Activated CD8-positive, alpha-beta memory T cell treated with anti-CD3 and anti-CD28 coated beads, Interleukin-2, amount 10 ng/mL, durations not matched to agents 7 days and 5 days (primary cell): ENCODE results near the gene MYRF. TPM values are rescaled to one million over a fixed set of nuclear protein-coding genes. Genes with fewer than 3 reads are reported as not detected.

Source experiments
- ATAC-seq: fragments of 150-1000 bp; cut with Tn5 transposase; one replicate; pipeline ENCODE4 v1.10.0; 2021; ENCODE audit warnings: moderate library complexity
- CTCF ChIA-PET: fragments of 350-600 bp; sonication (Branson Sonifier 250); formaldehyde crosslinking; loops from one replicate; lab custom pipeline; 2021; ENCODE audit warnings: antibody characterized with exemption; lab: Charles Lee
- DNase-seq: peaks from one replicate; pipeline ENCODE4 v3.0.0-alpha.2; 2020
- H3K27ac Mint-ChIP-seq: one replicate; pipeline ENCODE4 v1.8.0; 2021; ENCODE audit warnings: mild to moderate bottlenecking, mixed read lengths
- H3K27me3 Mint-ChIP-seq: one replicate; pipeline ENCODE4 v1.8.0; 2021; ENCODE audit warnings: mixed read lengths
- H3K36me3 Mint-ChIP-seq: one replicate; pipeline ENCODE4 v1.8.0; 2021; ENCODE audit warnings: mild to moderate bottlenecking, mixed read lengths
- H3K4me1 Mint-ChIP-seq: one replicate; pipeline ENCODE4 v1.8.0; 2021; ENCODE audit warnings: mixed read lengths
- H3K4me3 Mint-ChIP-seq: one replicate; pipeline ENCODE4 v1.8.0; 2021; ENCODE audit warnings: mild to moderate bottlenecking, moderate library complexity, mixed read lengths
- H3K9me3 Mint-ChIP-seq: one replicate; pipeline ENCODE4 v1.8.0; 2022; ENCODE audit warnings: low read depth, mixed read lengths
- total RNA-seq, 2 experiments: library from RNA; stranded (reverse); gene quantifications; one replicate each; pipeline ENCODE4 v1.2.3, GENCODE V29; 2021

Gene MYRF
- total RNA-seq, 2 experiments from 2014 or later = 2.1 to 2.2 TPM

GRCh38 chr11:61792310-61793082, 40.1 kb downstream of the MYRF start, which contains the start of the genes FEN1 and TMEM258:
Gene FEN1 (plus strand): TSS chr11:61792911. CDS start chr11:61795362, 2,451 bp downstream.
Gene TMEM258 (minus strand): TSS chr11:61792599. CDS start chr11:61792558, 41 bp downstream.
- Mint-ChIP-seq H3K4me3 (peak within 1 kb of the TSS; percentile 90), H3K27me3 (no peaks in the 10 kb centered on the region), H3K36me3 (peaks cover 48% of the 10 kb centered on the region), H3K9me3 (no peaks in the 10 kb centered on the region), H3K4me1 (peaks cover 47% of the 10 kb centered on the region), H3K27ac (peak within 1 kb of the TSS; percentile 100)
- ATAC-seq (peak; percentile 93), DNase-seq (peak; percentile 94)
- CTCF ChIA-PET = interaction anchor here (1.0 to 13.1 kb wide), 16 partner anchors 9 to 315 kb away, joined by 3 to 173 read pairs (median 6); partner anchors contain the start of genes FADS1 and FADS3

- H3K4me1 Mint-ChIP-seq = peaks cover 48% of the 10 kb centered on the region
- peaks cover 50% of the 10 kb centered on the region for H3K36me3 Mint-ChIP-seq
- no peaks in the 10 kb centered on the region for H3K27me3 Mint-ChIP-seq
- peak; percentile 38 for ATAC-seq
- DNase-seq = no peak
- H3K27ac Mint-ChIP-seq = peak overlapping the region; percentile 100
- H3K4me3 Mint-ChIP-seq = peak overlapping the region; percentile 90
- CTCF ChIA-PET = interaction anchor here (0.6 to 13.1 kb wide), 15 partner anchors 8 to 314 kb away, joined by 3 to 173 read pairs (median 6); partner anchors contain the start of genes FADS1 and FADS3
- no peaks in the 10 kb centered on the region for H3K9me3 Mint-ChIP-seq
Observed at GRCh38 chr11:61793083-61793828, 40.8 kb downstream of the MYRF start.

- Mint-ChIP-seq H3K36me3 (peaks cover 54% of the 10 kb centered on the region), H3K4me1 (peaks cover 50% of the 10 kb centered on the region), H3K27me3 (no peaks in the 10 kb centered on the region), H3K9me3 (no peaks in the 10 kb centered on the region), H3K27ac (peak overlapping the region; percentile 100), H3K4me3 (peak overlapping the region; percentile 90)
- no peak for DNase-seq
- CTCF ChIA-PET = interaction anchor here (0.6 to 13.1 kb wide), 9 partner anchors 12 to 314 kb away, joined by 3 to 173 read pairs (median 8); partner anchors contain the start of genes FADS1, FADS2 and FADS3
- ATAC-seq = no peak
Observed at GRCh38 chr11:61793829-61794204, 41.4 kb downstream of the MYRF start.

- peaks cover 59% of the 10 kb centered on the region for H3K36me3 Mint-ChIP-seq
- DNase-seq = no peak
- H3K9me3 Mint-ChIP-seq = no peaks in the 10 kb centered on the region
- H3K4me1 Mint-ChIP-seq = peaks cover 55% of the 10 kb centered on the region
- no peak overlapping the region for H3K27ac Mint-ChIP-seq
- no peaks in the 10 kb centered on the region for H3K27me3 Mint-ChIP-seq
- ATAC-seq = no peak
- CTCF ChIA-PET = interaction anchor here (1.2 to 13.1 kb wide), 3 partner anchors 11 to 34 kb away, joined by 3 to 173 read pairs (median 6); partner anchors contain the start of genes FADS1 and FADS2
- peak overlapping the region; percentile 8 for H3K4me3 Mint-ChIP-seq
Observed at GRCh38 chr11:61794579-61794978, 42.1 kb downstream of the MYRF start.

GRCh38 chr11:61795459-61795858, 43.0 kb downstream of the MYRF start:
- ATAC-seq = no peak
- DNase-seq = no peak
- Mint-ChIP-seq H3K36me3 (peaks cover 59% of the 10 kb centered on the region), H3K27ac (no peak overlapping the region), H3K27me3 (no peaks in the 10 kb centered on the region), H3K4me1 (peaks cover 56% of the 10 kb centered on the region), H3K9me3 (no peaks in the 10 kb centered on the region), H3K4me3 (peak overlapping the region; percentile 8)
- CTCF ChIA-PET = interaction anchor here (3.4 to 13.1 kb wide), 3 partner anchors 19 to 286 kb away, joined by 32 to 173 read pairs (median 44); partner anchors contain the start of gene FADS1

GRCh38 chr11:61795876-61796526, 43.6 kb downstream of the MYRF start:
- H3K4me3 Mint-ChIP-seq = no peak overlapping the region
- H3K36me3 Mint-ChIP-seq = peaks cover 60% of the 10 kb centered on the region
- peaks cover 54% of the 10 kb centered on the region for H3K4me1 Mint-ChIP-seq
- ATAC-seq (no peak), DNase-seq (no peak)
- no peaks in the 10 kb centered on the region for H3K9me3 Mint-ChIP-seq
- no peaks in the 10 kb centered on the region for H3K27me3 Mint-ChIP-seq
- CTCF ChIA-PET = interaction anchor here (1.8 to 13.1 kb wide), 9 partner anchors 18 to 312 kb away, joined by 4 to 173 read pairs (median 32); partner anchors contain the start of gene FADS1
- peak overlapping the region; percentile 54 for H3K27ac Mint-ChIP-seq

- Mint-ChIP-seq H3K9me3 (no peaks in the 10 kb centered on the region), H3K36me3 (peaks cover 59% of the 10 kb centered on the region), H3K4me1 (peaks cover 48% of the 10 kb centered on the region), H3K27me3 (no peaks in the 10 kb centered on the region), H3K4me3 (no peak overlapping the region), H3K27ac (peak overlapping the region; percentile 3)
- DNase-seq = peak; percentile 85
- CTCF ChIA-PET = interaction anchor here (0.7 to 13.1 kb wide), 38 partner anchors 8 to 315 kb away, joined by 3 to 173 read pairs (median 5); partner anchors contain the start of genes FADS1, FADS2 and FADS3
- ATAC-seq = no peak
Observed at GRCh38 chr11:61797263-61797944, 45.0 kb downstream of the MYRF start.

- no peaks in the 10 kb centered on the region for H3K9me3 Mint-ChIP-seq
- H3K27me3 Mint-ChIP-seq = no peaks in the 10 kb centered on the region
- ATAC-seq (no peak), DNase-seq (no peak)
- CTCF ChIA-PET = interaction anchor here (4.6 to 13.1 kb wide), 2 partner anchors 14 to 308 kb away, joined by 37 to 173 read pairs; partner anchors contain the start of gene FADS1
- peaks cover 48% of the 10 kb centered on the region for H3K36me3 Mint-ChIP-seq
- no peak overlapping the region for H3K4me3 Mint-ChIP-seq
- peak overlapping the region; percentile 7 for H3K27ac Mint-ChIP-seq
- peaks cover 38% of the 10 kb centered on the region for H3K4me1 Mint-ChIP-seq
Observed at GRCh38 chr11:61799665-61800284, 47.3 kb downstream of the MYRF start.

- H3K4me3 Mint-ChIP-seq = no peak overlapping the region
- H3K27me3 Mint-ChIP-seq = no peaks in the 10 kb centered on the region
- H3K36me3 Mint-ChIP-seq = peaks cover 43% of the 10 kb centered on the region
- no peak for DNase-seq
- H3K4me1 Mint-ChIP-seq = peaks cover 31% of the 10 kb centered on the region
- no peak for ATAC-seq
- H3K9me3 Mint-ChIP-seq = no peaks in the 10 kb centered on the region
- H3K27ac Mint-ChIP-seq = no peak overlapping the region
- CTCF ChIA-PET = interaction anchor here (1.1 to 13.1 kb wide), 4 partner anchors 8 to 308 kb away, joined by 3 to 173 read pairs (median 22); partner anchors contain the start of genes FADS1, FEN1 and TMEM258
Observed at GRCh38 chr11:61800331-61801281, 48.2 kb downstream of the MYRF start.

- H3K27ac Mint-ChIP-seq = no peak overlapping the region
- ATAC-seq (no peak), DNase-seq (no peak)
- no peaks in the 10 kb centered on the region for H3K27me3 Mint-ChIP-seq
- peaks cover 32% of the 10 kb centered on the region for H3K36me3 Mint-ChIP-seq
- H3K9me3 Mint-ChIP-seq = no peaks in the 10 kb centered on the region
- CTCF ChIA-PET = interaction anchor here (1.7 to 13.1 kb wide), 2 partner anchors 10 to 11 kb away, joined by 6 to 173 read pairs; partner anchors contain the start of genes FADS1, FEN1 and TMEM258
- no peak overlapping the region for H3K4me3 Mint-ChIP-seq
- H3K4me1 Mint-ChIP-seq = peaks cover 11% of the 10 kb centered on the region
Observed at GRCh38 chr11:61802605-61803004, 50.2 kb downstream of the MYRF start.
